ENCODE data around the gene TRABD2A.

GRCh38 chr2:84878459-84878858 lies 2.4 kb downstream of the TRABD2A start:
- TF ChIP-seq GABPA (IDR thresholded peaks at IDR 0.05 in 1 of 2, conservative IDR thresholded peaks at IDR 0.05 in 1 of 2) (no peak), REST (IDR thresholded peaks at IDR 0.05) (no peak), SP1 (IDR thresholded peaks at IDR 0.05) (no peak), YY1 (IDR thresholded peaks at IDR 0.05) (no peak), TAF1 (conservative IDR thresholded peaks at IDR 0.05) (no peak), CTCF (IDR thresholded peaks at IDR 0.05; ENCODE audit: low read depth, low read length, missing input control) (no peak)

Data from liver (tissue), 3 donors.